OCI-LY3 (cell line): ENCODE results near the gene GDF11.

Experiments
- EZH2phosphoT487 ChIP-seq: fragments of 200-600 bp; shearing (Covaris generic); IDR thresholded peaks from 2 replicates; pipeline ENCODE4 v1.6.1; 2018; ENCODE audit warnings: antibody characterized with exemption, mixed run types, low read depth
- TF ChIP-seq, protein P1 (sequence below): fragments of 200-600, 300-600 bp; sonication (generic); IDR thresholded peaks from 2 replicates; pipeline ENCODE4 v1.5.1; 2014; ENCODE audit warnings: antibody characterized with exemption, low read length, low read depth

- TF ChIP-seq, protein P1, sequence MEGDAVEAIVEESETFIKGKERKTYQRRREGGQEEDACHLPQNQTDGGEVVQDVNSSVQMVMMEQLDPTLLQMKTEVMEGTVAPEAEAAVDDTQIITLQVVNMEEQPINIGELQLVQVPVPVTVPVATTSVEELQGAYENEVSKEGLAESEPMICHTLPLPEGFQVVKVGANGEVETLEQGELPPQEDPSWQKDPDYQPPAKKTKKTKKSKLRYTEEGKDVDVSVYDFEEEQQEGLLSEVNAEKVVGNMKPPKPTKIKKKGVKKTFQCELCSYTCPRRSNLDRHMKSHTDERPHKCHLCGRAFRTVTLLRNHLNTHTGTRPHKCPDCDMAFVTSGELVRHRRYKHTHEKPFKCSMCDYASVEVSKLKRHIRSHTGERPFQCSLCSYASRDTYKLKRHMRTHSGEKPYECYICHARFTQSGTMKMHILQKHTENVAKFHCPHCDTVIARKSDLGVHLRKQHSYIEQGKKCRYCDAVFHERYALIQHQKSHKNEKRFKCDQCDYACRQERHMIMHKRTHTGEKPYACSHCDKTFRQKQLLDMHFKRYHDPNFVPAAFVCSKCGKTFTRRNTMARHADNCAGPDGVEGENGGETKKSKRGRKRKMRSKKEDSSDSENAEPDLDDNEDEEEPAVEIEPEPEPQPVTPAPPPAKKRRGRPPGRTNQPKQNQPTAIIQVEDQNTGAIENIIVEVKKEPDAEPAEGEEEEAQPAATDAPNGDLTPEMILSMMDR: no peak
- no peak for TF ChIP-seq EZH2phosphoT487
Observed at GRCh38 chr12:55762646-55763045, 19.7 kb downstream of the GDF11 start.
